G401.6 (cell line): ENCODE results near the gene FOXJ3.

Experiments
- FAIRE-seq: peaks from 2 replicates; lab custom pipeline; 2012; peaks lifted over from hg19 to GRCh38; lab: Jason Lieb, UNC

The FOXJ3 gene

GRCh38 chr1:42143896-42144710, 190.9 kb downstream of the FOXJ3 start:
- FAIRE-seq = no peak

- FAIRE-seq = no peak
These were observed 191.9 kb downstream of the FOXJ3 start for GRCh38 chr1:42142894-42143675.

GRCh38 chr1:42141978-42142377, 193.1 kb downstream of the FOXJ3 start:
- FAIRE-seq = no peak

GRCh38 chr1:42140191-42140590, 194.8 kb downstream of the FOXJ3 start:
- no peak for FAIRE-seq

- no peak for FAIRE-seq
These were observed 195.6 kb downstream of the FOXJ3 start for GRCh38 chr1:42139444-42139843.

- FAIRE-seq = no peak
These were observed 196.4 kb downstream of the FOXJ3 start for GRCh38 chr1:42138586-42138985.

GRCh38 chr1:42137766-42138165, 197.3 kb downstream of the FOXJ3 start:
- FAIRE-seq = no peak

GRCh38 chr1:42136466-42136865, 198.6 kb downstream of the FOXJ3 start:
- no peak for FAIRE-seq

GRCh38 chr1:42135426-42135825, 199.6 kb downstream of the FOXJ3 start:
- no peak for FAIRE-seq

GRCh38 chr1:42133809-42134526, 201.1 kb downstream of the FOXJ3 start:
- no peak for FAIRE-seq

GRCh38 chr1:42133390-42133789, 201.6 kb downstream of the FOXJ3 start:
- no peak for FAIRE-seq

GRCh38 chr1:42130061-42130660, 204.9 kb downstream of the FOXJ3 start:
- FAIRE-seq = no peak

- no peak for FAIRE-seq
These were observed 206.1 kb downstream of the FOXJ3 start for GRCh38 chr1:42128964-42129363.

GRCh38 chr1:42128499-42128898, 206.5 kb downstream of the FOXJ3 start:
- no peak for FAIRE-seq

GRCh38 chr1:42127767-42128166, 207.3 kb downstream of the FOXJ3 start:
- FAIRE-seq = no peak
